ENCODE data around the gene GNS. TPM values are rescaled to one million over a fixed set of nuclear protein-coding genes. Genes with fewer than 3 reads are reported as not detected.

The GNS gene
- total RNA-seq, 2 experiments from 2014 or later: 21.2 to 23.1 TPM

- Mint-ChIP-seq H3K4me1 (ENCODE audit: low read depth) (peaks cover under 1% of the 10 kb centered on the region), H3K27ac (no peak overlapping the region), H3K27me3 (no peaks in the 10 kb centered on the region), H3K4me3 (no peak overlapping the region), H3K9me3 (no peaks in the 10 kb centered on the region), H3K36me3 (peaks cover 8% of the 10 kb centered on the region)
- DNase-seq: no peak
- intact Hi-C loops (cut with micrococcal nuclease): no loop called here
- ChIA-PET POLR2A (no interaction called here), CTCF (interaction anchor here (0.7 to 7.0 kb wide), 3 partner anchors 10 to 279 kb away, joined by 3 to 28 read pairs (median 17); no protein-coding TSS in a partner anchor)
These were observed 51.3 kb downstream of the GNS start for GRCh38 chr12:64707926-64708325.

GRCh38 chr12:64707362-64707761 is 51.8 kb downstream of the GNS start:
- H3K4me1 Mint-ChIP-seq (ENCODE audit: low read depth): no peaks in the 10 kb centered on the region
- intact Hi-C loops (cut with micrococcal nuclease): no loop called here
- H3K27ac Mint-ChIP-seq: no peak overlapping the region
- CTCF ChIA-PET: interaction anchor here (0.7 to 7.0 kb wide), 3 partner anchors 10 to 278 kb away, joined by 3 to 28 read pairs (median 17); no protein-coding TSS in a partner anchor
- POLR2A ChIA-PET: no interaction called here
- H3K36me3 Mint-ChIP-seq: peaks cover 8% of the 10 kb centered on the region
- no peaks in the 10 kb centered on the region for H3K27me3 Mint-ChIP-seq
- no peak overlapping the region for H3K4me3 Mint-ChIP-seq
- H3K9me3 Mint-ChIP-seq: no peaks in the 10 kb centered on the region
- DNase-seq: no peak

GRCh38 chr12:64706857-64707256 is 52.3 kb downstream of the GNS start:
- peaks cover 3% of the 10 kb centered on the region for H3K4me1 Mint-ChIP-seq (ENCODE audit: low read depth)
- H3K36me3 Mint-ChIP-seq: peaks cover 9% of the 10 kb centered on the region
- no peak for DNase-seq
- ChIA-PET POLR2A (no interaction called here), CTCF (interaction anchor here (1.9 to 7.0 kb wide), 2 partner anchors 9 to 158 kb away, joined by 17 to 28 read pairs; no protein-coding TSS in a partner anchor)
- H3K4me3 Mint-ChIP-seq: no peak overlapping the region
- no peak overlapping the region for H3K27ac Mint-ChIP-seq
- H3K27me3 Mint-ChIP-seq: no peaks in the 10 kb centered on the region
- intact Hi-C loops (cut with micrococcal nuclease): no loop called here
- H3K9me3 Mint-ChIP-seq: no peaks in the 10 kb centered on the region

- Mint-ChIP-seq H3K27me3 (no peaks in the 10 kb centered on the region), H3K9me3 (no peaks in the 10 kb centered on the region), H3K36me3 (peaks cover 7% of the 10 kb centered on the region), H3K4me3 (no peak overlapping the region), H3K27ac (no peak overlapping the region), H3K4me1 (ENCODE audit: low read depth) (peaks cover 6% of the 10 kb centered on the region)
- ChIA-PET CTCF (interaction anchor here (1.9 to 7.0 kb wide), 2 partner anchors 9 to 157 kb away, joined by 17 to 28 read pairs; no protein-coding TSS in a partner anchor), POLR2A (no interaction called here)
- no peak for DNase-seq
- intact Hi-C loops (cut with micrococcal nuclease): no loop called here
These were observed 52.9 kb downstream of the GNS start for GRCh38 chr12:64706306-64706705.

- H3K4me1 Mint-ChIP-seq (ENCODE audit: low read depth): peaks cover 34% of the 10 kb centered on the region
- DNase-seq: no peak
- H3K36me3 Mint-ChIP-seq: peaks cover 16% of the 10 kb centered on the region
- intact Hi-C loops (cut with micrococcal nuclease): no loop called here
- H3K9me3 Mint-ChIP-seq: no peaks in the 10 kb centered on the region
- ChIA-PET POLR2A (no interaction called here), CTCF (interaction anchor here (0.7 to 4.5 kb wide), 4 partner anchors 12 to 152 kb away, joined by 3 to 39 read pairs (median 4); no protein-coding TSS in a partner anchor)
- H3K27me3 Mint-ChIP-seq: no peaks in the 10 kb centered on the region
- peak overlapping the region; percentile 87 for H3K27ac Mint-ChIP-seq
- peak overlapping the region; percentile 9 for H3K4me3 Mint-ChIP-seq
These were observed 57.9 kb downstream of the GNS start for GRCh38 chr12:64701283-64701682.

- no peak for DNase-seq
- ChIA-PET POLR2A (no interaction called here), CTCF (interaction anchor here (0.5 to 4.5 kb wide), 5 partner anchors 10 to 152 kb away, joined by 3 to 39 read pairs (median 3); no protein-coding TSS in a partner anchor)
- Mint-ChIP-seq H3K36me3 (peaks cover 16% of the 10 kb centered on the region), H3K4me3 (peak overlapping the region; percentile 9), H3K9me3 (no peaks in the 10 kb centered on the region), H3K4me1 (ENCODE audit: low read depth) (peaks cover 41% of the 10 kb centered on the region), H3K27me3 (no peaks in the 10 kb centered on the region), H3K27ac (peak overlapping the region; percentile 87)
- intact Hi-C loops (cut with micrococcal nuclease): no loop called here
These were observed 58.7 kb downstream of the GNS start for GRCh38 chr12:64700532-64700931.

- intact Hi-C loops (cut with micrococcal nuclease): loop anchor here (5.0 kb wide), 1 partner anchor 37 kb away; no protein-coding TSS in a partner anchor
- Mint-ChIP-seq H3K27me3 (no peaks in the 10 kb centered on the region), H3K4me1 (ENCODE audit: low read depth) (peaks cover 46% of the 10 kb centered on the region), H3K27ac (no peak overlapping the region), H3K36me3 (peaks cover 20% of the 10 kb centered on the region), H3K9me3 (no peaks in the 10 kb centered on the region), H3K4me3 (no peak overlapping the region)
- ChIA-PET POLR2A (no interaction called here), CTCF (interaction anchor here (0.6 to 6.3 kb wide), 4 partner anchors 10 to 151 kb away, joined by 3 to 161 read pairs (median 22); no protein-coding TSS in a partner anchor)
- no peak for DNase-seq
These were observed 59.6 kb downstream of the GNS start for GRCh38 chr12:64699504-64700115.

- CTCF ChIA-PET: interaction anchor here (0.7 to 6.3 kb wide), 12 partner anchors 8 to 146 kb away, joined by 3 to 161 read pairs (median 8); partner anchors contain the start of gene RASSF3
- H3K9me3 Mint-ChIP-seq: no peaks in the 10 kb centered on the region
- peaks cover 63% of the 10 kb centered on the region for H3K4me1 Mint-ChIP-seq (ENCODE audit: low read depth)
- DNase-seq: no peak
- no peaks in the 10 kb centered on the region for H3K27me3 Mint-ChIP-seq
- H3K27ac Mint-ChIP-seq: peak overlapping the region; percentile 30
- intact Hi-C loops (cut with micrococcal nuclease): loop anchor here (2.0 to 5.0 kb wide), 2 partner anchors 34 to 243 kb away; partner anchors contain the start of gene TBK1
- H3K36me3 Mint-ChIP-seq: peaks cover 30% of the 10 kb centered on the region
- POLR2A ChIA-PET: interaction anchor here (0.9 kb wide), 1 partner anchor 16 kb away, joined by 3 read pairs; no protein-coding TSS in a partner anchor
- H3K4me3 Mint-ChIP-seq: no peak overlapping the region
These were observed 63.0 kb downstream of the GNS start for GRCh38 chr12:64696080-64696741.

GRCh38 chr12:64695550-64695949 is 63.7 kb downstream of the GNS start:
- H3K27me3 Mint-ChIP-seq: no peaks in the 10 kb centered on the region
- intact Hi-C loops (cut with micrococcal nuclease): loop anchor here (5.0 kb wide), 1 partner anchor 33 kb away; no protein-coding TSS in a partner anchor
- peak overlapping the region; percentile 2 for H3K27ac Mint-ChIP-seq
- POLR2A ChIA-PET: interaction anchor here (0.9 kb wide), 1 partner anchor 15 kb away, joined by 3 read pairs; no protein-coding TSS in a partner anchor
- CTCF ChIA-PET: interaction anchor here (0.9 to 6.3 kb wide), 9 partner anchors 8 to 145 kb away, joined by 3 to 161 read pairs (median 9); partner anchors contain the start of gene RASSF3
- no peak for DNase-seq
- peaks cover 58% of the 10 kb centered on the region for H3K4me1 Mint-ChIP-seq (ENCODE audit: low read depth)
- H3K9me3 Mint-ChIP-seq: no peaks in the 10 kb centered on the region
- peaks cover 27% of the 10 kb centered on the region for H3K36me3 Mint-ChIP-seq
- no peak overlapping the region for H3K4me3 Mint-ChIP-seq

GRCh38 chr12:64694130-64695040 is 64.8 kb downstream of the GNS start:
- Mint-ChIP-seq H3K4me3 (no peak overlapping the region), H3K27me3 (no peaks in the 10 kb centered on the region), H3K36me3 (peaks cover 23% of the 10 kb centered on the region), H3K9me3 (no peaks in the 10 kb centered on the region), H3K27ac (peak overlapping the region; percentile 39), H3K4me1 (ENCODE audit: low read depth) (peaks cover 50% of the 10 kb centered on the region)
- no peak for DNase-seq
- POLR2A ChIA-PET: interaction anchor here (0.6 kb wide), 1 partner anchor 15 kb away, joined by 3 read pairs; no protein-coding TSS in a partner anchor
- intact Hi-C loops (cut with micrococcal nuclease): loop anchor here (5.0 kb wide), 1 partner anchor 32 kb away; no protein-coding TSS in a partner anchor
- CTCF ChIA-PET: interaction anchor here (1.1 to 6.3 kb wide), 4 partner anchors 13 to 144 kb away, joined by 3 to 161 read pairs (median 80); partner anchors contain the start of gene RASSF3

Data from activated CD4-positive, alpha-beta memory T cell treated with anti-CD3 and anti-CD28 coated beads for 36 hours (primary cell).